HG03442 (cell line): Measurements from ENCODE around the gene CAMTA1.

Experiments
- ATAC-seq: cut with Tn5 transposase; IDR thresholded peaks from one replicate; pipeline ENCODE4 v1.9.1; 2021; ENCODE audit warnings: mild to moderate bottlenecking, moderate library complexity; ENCODE audit not compliant: unreplicated experiment

The CAMTA1 gene

GRCh38 chr1:7552402-7552801 lies 767.1 kb downstream of the CAMTA1 start:
- ATAC-seq, result no peak

GRCh38 chr1:7553042-7553690 lies 767.9 kb downstream of the CAMTA1 start:
- no peak for ATAC-seq

GRCh38 chr1:7554385-7555235 lies 769.4 kb downstream of the CAMTA1 start:
- ATAC-seq, result no peak

- ATAC-seq, result no peak
Observed at GRCh38 chr1:7555391-7556185, 770.3 kb downstream of the CAMTA1 start.

- ATAC-seq, result no peak
Observed at GRCh38 chr1:7557301-7557891, 772.1 kb downstream of the CAMTA1 start.

GRCh38 chr1:7558041-7558461 lies 772.8 kb downstream of the CAMTA1 start:
- ATAC-seq, result no peak

GRCh38 chr1:7558481-7558880 lies 773.2 kb downstream of the CAMTA1 start:
- no peak for ATAC-seq

- no peak for ATAC-seq
Observed at GRCh38 chr1:7558921-7559869, 773.9 kb downstream of the CAMTA1 start.

GRCh38 chr1:7560128-7560527 lies 774.9 kb downstream of the CAMTA1 start:
- ATAC-seq, result no peak

GRCh38 chr1:7560601-7561181 lies 775.4 kb downstream of the CAMTA1 start:
- ATAC-seq, result no peak

- no peak for ATAC-seq
Observed at GRCh38 chr1:7561331-7561921, 776.2 kb downstream of the CAMTA1 start.

GRCh38 chr1:7561936-7562728 lies 776.9 kb downstream of the CAMTA1 start:
- ATAC-seq, result no peak

GRCh38 chr1:7562729-7563605 lies 777.7 kb downstream of the CAMTA1 start:
- no peak for ATAC-seq

GRCh38 chr1:7564137-7564536 lies 778.9 kb downstream of the CAMTA1 start:
- no peak for ATAC-seq

GRCh38 chr1:7565099-7565750 lies 780.0 kb downstream of the CAMTA1 start:
- no peak for ATAC-seq

- ATAC-seq, result no peak
Observed at GRCh38 chr1:7566417-7567375, 781.4 kb downstream of the CAMTA1 start.
